Transverse colon (tissue), 3 donors: ENCODE results near the gene MRPL28.

Experiments used
- CTCF ChIP-seq, 5 experiments: fragments of 200-600 bp in 3 of 5; fragments of 450-650 bp in 2 of 5; sonication (generic) in 3 of 5; IDR thresholded peaks; 1 replicate in 2 of 5; 2 replicates in 3 of 5; pipeline ENCODE4 v1.5.1; 2016 to 2017; ENCODE audit warnings: antibody characterized with exemption in 5 of 5, inconsistent platforms in 3 of 5, mild to moderate bottlenecking in 2 of 5, moderate library complexity in 1 of 5
- EP300 ChIP-seq: sonication (generic); formaldehyde crosslinking; IDR thresholded peaks from one replicate; pipeline ENCODE4 v1.6.1; 2017; ENCODE audit warnings: antibody characterized with exemption, low read depth
- POLR2A ChIP-seq: fragments of 450-650 bp; IDR thresholded peaks from one replicate; pipeline ENCODE4 v1.6.1; 2016; ENCODE audit warnings: antibody characterized with exemption, mild to moderate bottlenecking, moderate library complexity

GRCh38 chr16:371515-372301, 1.4 kb upstream of the MRPL28 start:
- no peak for TF ChIP-seq CTCF (IDR thresholded peaks at IDR 0.05)
- TF ChIP-seq EP300 = no peak
- TF ChIP-seq POLR2A = no peak
